Small intestine (tissue), 7 donors: Measurements from ENCODE around the gene KLHDC8B. TPM values are rescaled to one million over a fixed set of nuclear protein-coding genes. Genes with fewer than 3 reads are reported as not detected.
A peak's percentile ranks its signal among the peaks of the same experiment; 100 is the strongest.

ENCODE experiments used
- DNase-seq, 2 donors: peaks; one replicate each; pipeline versions ENCODE4 v3.0.0 to v3.0.0-alpha.2; 2013
- FAIRE-seq: peaks from 2 replicates; lab custom pipeline; 2012; peaks lifted over from hg19 to GRCh38; lab: Jason Lieb, UNC
- H3K27ac ChIP-seq, 3 donors: one replicate each; pipeline ENCODE4 v1.5.1; 2013; ENCODE audit warnings: low read length in 2 of 3, mild to moderate bottlenecking in 2 of 3, control low read depth in 1 of 3, inconsistent platforms in 1 of 3, low read depth in 1 of 3, moderate library complexity in 1 of 3
- H3K27me3 ChIP-seq, 3 donors: one replicate each; pipeline ENCODE4 v1.6.1; 2013; ENCODE audit warnings: low read length in 3 of 3, inconsistent platforms in 1 of 3; ENCODE audit not compliant: control insufficient read depth in 3 of 3, insufficient read depth in 3 of 3
- H3K36me3 ChIP-seq, 3 donors: one replicate each; pipeline ENCODE4 v1.6.1; 2013; ENCODE audit warnings: low read length in 3 of 3, inconsistent platforms in 1 of 3, low read depth in 1 of 3, mild to moderate bottlenecking in 1 of 3, moderate library complexity in 1 of 3; ENCODE audit not compliant: control insufficient read depth in 3 of 3, insufficient read depth in 2 of 3
- H3K4me1 ChIP-seq, 3 donors: one replicate each; pipeline ENCODE4 v1.6.1; 2013; ENCODE audit warnings: low read length in 2 of 3, inconsistent platforms in 1 of 3, low read depth in 1 of 3, mild to moderate bottlenecking in 1 of 3, moderate library complexity in 1 of 3; ENCODE audit not compliant: control insufficient read depth in 3 of 3, insufficient read depth in 2 of 3
- H3K4me3 ChIP-seq, 3 donors: one replicate each; pipeline ENCODE4 v1.5.1; 2013; ENCODE audit warnings: low read length in 3 of 3, control low read depth in 1 of 3, inconsistent platforms in 1 of 3, low read depth in 1 of 3, mild to moderate bottlenecking in 1 of 3, moderate library complexity in 1 of 3
- H3K9me3 ChIP-seq, 2 donors: one replicate each; pipeline ENCODE4 v1.6.1; 2013; ENCODE audit warnings: low read depth in 1 of 2, low read length in 1 of 2; ENCODE audit not compliant: control insufficient read depth in 2 of 2, insufficient read depth in 1 of 2
- WGBS, 3 donors: extraction: QIAGEN DNeasy Blood & Tissue Kit; methylation state at CpG; one replicate each; pipeline ENCODE4 v1.1.7; 2013; 5-methylcytosine and 5-hydroxymethylcytosine counted together
- polyA plus RNA-seq, 4 donors: library from polyadenylated mRNA; stranded (reverse) in 3 of 4; unstranded in 1 of 4; fragments of 200-250 nt in 3 of 4; fragments of 120-200 nt in 1 of 4; gene quantifications; one replicate each; pipeline versions ENCODE4 v1.2.1 to v1.2.3, GENCODE V29; 2013
- donor health status: healthy with polysubstance abuse.
- donor health status: control.
- donor health status: control.
- donor health status: Bipolar disorder and iron deficiency.
- donor health status: healthy.

Gene KLHDC8B
- polyA plus RNA-seq, 4 donors: 6.3 to 58.0 (median 13.8) TPM

DNA sequence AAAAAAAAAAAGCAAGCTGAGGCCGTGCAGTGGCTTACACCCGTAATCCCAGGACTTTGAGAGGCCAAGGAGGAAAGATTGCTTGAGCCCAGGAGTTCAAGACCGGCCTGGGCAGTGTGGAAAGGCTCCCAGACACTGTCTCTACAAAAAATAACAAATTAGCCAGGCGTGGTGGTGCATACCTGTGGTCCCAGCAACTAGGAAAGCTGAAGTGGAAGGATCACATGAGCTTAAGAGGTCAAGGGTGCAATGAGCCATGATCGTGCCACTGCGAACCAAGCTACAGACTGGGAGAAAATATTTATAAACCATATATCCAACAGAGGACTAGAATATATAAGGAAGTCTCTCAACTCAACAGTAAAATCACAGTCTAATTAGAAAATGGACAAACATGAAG, 10.0 kb downstream of the KLHDC8B start:
- no peaks in the 10 kb centered on the region for H3K4me1 ChIP-seq
- H3K9me3 ChIP-seq: no peaks in the 10 kb centered on the region
- H3K27me3 ChIP-seq: no peaks in the 10 kb centered on the region
- DNase-seq (no peak), FAIRE-seq (no peak)
- no peak overlapping the region for H3K27ac ChIP-seq
- no peak overlapping the region for H3K4me3 ChIP-seq
- peaks cover 0 to 21% (median 0%) of the 10 kb centered on the region in 3 donors for H3K36me3 ChIP-seq
- 57 to 81% (median 72%) methylated on average over 6 of the region's 6 CpGs for WGBS, 3 donors

GRCh38 chr3:49182682-49183081, 11.3 kb downstream of the KLHDC8B start:
- Histone ChIP-seq H3K27me3 (no peaks in the 10 kb centered on the region), H3K36me3 (peaks cover 0 to 7% (median 0%) of the 10 kb centered on the region in 3 donors), H3K9me3 (no peaks in the 10 kb centered on the region), H3K4me1 (no peaks in the 10 kb centered on the region), H3K27ac (no peak overlapping the region), H3K4me3 (no peak overlapping the region)
- FAIRE-seq (no peak), DNase-seq (no peak)
- WGBS, 3 donors: 90 to 93% (median 91%) methylated on average over 24 of the region's 24 CpGs

DNA sequence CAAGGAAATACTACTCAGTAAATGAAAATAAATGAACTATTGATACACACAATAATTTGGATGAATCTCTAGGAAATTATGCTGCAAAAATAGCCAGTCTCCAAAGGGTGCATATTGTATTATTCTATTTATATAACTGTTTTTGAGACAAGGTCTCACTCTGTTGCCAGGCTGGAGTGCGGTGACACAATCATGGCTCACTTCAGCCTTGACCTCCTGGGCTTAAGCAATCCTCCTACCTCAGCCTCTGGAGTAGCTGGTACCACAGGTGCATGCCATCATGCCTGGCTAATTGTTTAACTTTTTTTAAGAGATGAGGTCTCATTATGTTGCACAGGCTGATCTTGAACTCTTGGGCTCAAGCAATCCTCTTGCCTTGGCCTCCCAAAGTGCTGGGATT, 12.5 kb downstream of the KLHDC8B start:
- Histone ChIP-seq H3K4me1 (no peaks in the 10 kb centered on the region), H3K27ac (no peak overlapping the region), H3K4me3 (no peak overlapping the region), H3K9me3 (no peaks in the 10 kb centered on the region), H3K27me3 (no peaks in the 10 kb centered on the region), H3K36me3 (no peaks in the 10 kb centered on the region)
- 63 to 87% (median 68%) methylated on average over 1 of the region's 1 CpG for WGBS, 3 donors
- no peak for DNase-seq
- FAIRE-seq: no peak

DNA sequence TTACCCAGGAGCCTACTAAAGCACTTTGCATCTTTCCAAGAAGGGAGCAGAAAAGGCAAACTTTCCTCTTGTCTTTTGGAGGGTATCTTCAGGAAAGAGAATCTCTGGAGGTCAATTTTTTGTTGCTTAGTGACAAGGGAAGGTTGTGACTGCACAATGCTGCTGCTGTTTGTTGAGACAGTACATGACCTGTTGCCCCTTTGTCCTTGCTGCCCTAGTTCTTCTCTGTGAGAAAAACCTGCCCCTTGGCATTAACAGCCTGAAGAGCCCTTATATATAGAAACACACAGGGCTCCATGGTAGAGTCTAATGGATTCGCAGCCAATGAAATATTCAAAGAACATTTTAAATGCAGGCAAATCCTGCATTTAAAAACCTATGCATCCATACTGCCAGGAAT, 20.3 kb downstream of the KLHDC8B start:
- H3K4me3 ChIP-seq: no peak overlapping the region
- no peaks in the 10 kb centered on the region for H3K36me3 ChIP-seq
- DNase-seq (no peak), FAIRE-seq (no peak)
- no peak overlapping the region for H3K27ac ChIP-seq
- WGBS, 3 donors: 82 to 93% (median 84%) methylated on average over 1 of the region's 1 CpG
- H3K27me3 ChIP-seq: no peaks in the 10 kb centered on the region
- H3K4me1 ChIP-seq: no peaks in the 10 kb centered on the region
- no peaks in the 10 kb centered on the region for H3K9me3 ChIP-seq

DNA sequence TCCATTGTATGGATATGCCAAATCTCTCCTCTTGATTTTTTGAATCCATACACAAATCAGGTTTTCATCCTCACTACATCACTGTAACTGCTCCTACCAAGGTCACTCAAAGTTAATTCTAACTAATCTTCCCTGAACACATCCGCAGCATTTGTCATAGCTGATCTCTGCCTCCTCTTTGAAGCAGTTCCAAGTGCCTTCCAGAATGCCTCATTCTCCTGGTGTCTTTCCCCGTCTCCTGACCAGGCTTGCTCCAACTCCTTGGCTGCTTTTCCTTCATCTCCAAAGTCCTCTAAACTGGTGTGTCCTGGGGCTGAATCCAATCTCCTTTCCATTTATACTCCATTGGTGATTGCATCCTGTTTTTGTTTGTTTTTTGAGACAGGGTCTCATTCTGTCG, 26.8 kb downstream of the KLHDC8B start:
- H3K27ac ChIP-seq: no peak overlapping the region
- FAIRE-seq: no peak
- H3K9me3 ChIP-seq: peaks cover 0 to 3% of the 10 kb centered on the region in 2 donors
- peaks cover 0 to 3% (median 0%) of the 10 kb centered on the region in 3 donors for H3K4me1 ChIP-seq
- peaks cover 0 to 22% (median 0%) of the 10 kb centered on the region in 3 donors for H3K27me3 ChIP-seq
- 70 to 75% (median 74%) methylated on average over 3 of the region's 3 CpGs for WGBS, 3 donors
- no peak overlapping the region for H3K4me3 ChIP-seq
- H3K36me3 ChIP-seq: no peaks in the 10 kb centered on the region
- DNase-seq: no peak

- peaks cover 0 to 22% (median 0%) of the 10 kb centered on the region in 3 donors for H3K27me3 ChIP-seq
- H3K4me3 ChIP-seq: peak overlapping the region in 1 of 3 donors; percentile 16
- H3K27ac ChIP-seq: no peak overlapping the region
- peaks cover 0 to 3% of the 10 kb centered on the region in 2 donors for H3K9me3 ChIP-seq
- 66 to 76% (median 72%) methylated on average over 24 of the region's 24 CpGs for whole genome bisulfite sequencing, 3 donors
- FAIRE-seq (no peak), DNase-seq (no peak)
- H3K4me1 ChIP-seq: peaks cover 0 to 3% (median 0%) of the 10 kb centered on the region in 3 donors
- no peaks in the 10 kb centered on the region for H3K36me3 ChIP-seq
These were observed 27.3 kb downstream of the KLHDC8B start for GRCh38 chr3:49198611-49199230.

DNA sequence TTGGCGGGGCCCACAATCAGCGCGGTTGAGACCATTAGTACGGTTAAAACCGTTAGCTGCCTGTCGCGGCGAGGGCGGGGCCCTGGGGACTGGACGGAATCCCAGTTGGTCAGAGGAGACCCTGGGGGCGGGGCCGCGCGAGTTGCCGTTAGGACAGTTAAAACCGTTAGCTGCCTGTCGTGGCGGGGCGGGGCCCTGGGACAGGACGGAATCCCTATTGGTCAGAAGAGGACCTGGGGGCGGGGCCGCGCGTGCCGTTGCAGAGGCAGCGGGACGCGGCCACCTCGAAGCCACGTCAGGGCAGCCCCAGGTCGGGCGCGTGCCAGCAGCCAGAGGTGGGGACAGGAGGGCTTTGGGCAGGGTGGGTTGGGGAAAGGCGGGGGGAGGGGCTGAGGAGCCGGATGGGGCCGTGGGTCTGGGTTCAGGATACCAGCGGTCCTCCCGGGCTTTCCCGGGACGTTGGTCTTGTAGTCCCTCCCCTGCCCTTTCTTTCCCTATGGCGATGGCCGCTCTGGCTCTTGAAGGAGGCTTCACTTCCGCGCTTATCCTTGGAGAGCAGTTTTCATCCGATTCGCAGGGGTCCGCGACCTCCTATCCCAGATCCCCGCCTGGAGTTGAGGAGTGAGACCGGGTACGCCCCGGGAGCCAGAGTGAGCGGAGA, 28.0 kb downstream of the KLHDC8B start:
- whole genome bisulfite sequencing, 3 donors: 32 to 34% (median 32%) methylated on average over 48 to 53 of the region's 53 CpGs
- peaks cover 0 to 3% of the 10 kb centered on the region in 2 donors for H3K9me3 ChIP-seq
- DNase-seq (peak in 1 of 2 donors; percentile 46), FAIRE-seq (no peak)
- peak overlapping the region in 1 of 3 donors; percentile 38 for H3K4me3 ChIP-seq
- peaks cover 0 to 22% (median 0%) of the 10 kb centered on the region in 3 donors for H3K27me3 ChIP-seq
- H3K4me1 ChIP-seq: peaks cover 0 to 3% (median 0%) of the 10 kb centered on the region in 3 donors
- H3K27ac ChIP-seq: no peak overlapping the region
- no peaks in the 10 kb centered on the region for H3K36me3 ChIP-seq

- no peak for DNase-seq
- peaks cover 0 to 3% (median 0%) of the 10 kb centered on the region in 3 donors for H3K4me1 ChIP-seq
- H3K27ac ChIP-seq: no peak overlapping the region
- H3K27me3 ChIP-seq: peaks cover 0 to 22% (median 0%) of the 10 kb centered on the region in 3 donors
- WGBS, 3 donors: 79 to 84% (median 82%) methylated on average over 15 of the region's 15 CpGs
- no peak for FAIRE-seq
- no peaks in the 10 kb centered on the region for H3K36me3 ChIP-seq
- H3K9me3 ChIP-seq: peaks cover 0 to 3% of the 10 kb centered on the region in 2 donors
- H3K4me3 ChIP-seq: peak overlapping the region in 1 of 3 donors; percentile 38
These were observed 28.5 kb downstream of the KLHDC8B start for GRCh38 chr3:49199900-49200281.
